ENCODE results near the gene STPG2. TPM values are rescaled to one million over a fixed set of nuclear protein-coding genes. Genes with fewer than 3 reads are reported as not detected.

STPG2 gene
- total RNA-seq, 4 donors from 2014 or later: 0.79 to 1.2 TPM; not detected in 2

GRCh38 chr4:97938141-97938540, 205.1 kb downstream of the STPG2 start:
- no peaks in the 10 kb centered on the region for H3K36me3 ChIP-seq
- TF ChIP-seq POLR2A (IDR thresholded peaks at IDR 0.05) (no peak), CTCF (IDR thresholded peaks at IDR 0.05) (no peak), EP300 (IDR thresholded peaks at IDR 0.05; ENCODE audit: low read depth) (no peak)
- no peak overlapping the region for H3K4me3 ChIP-seq
- in situ Hi-C loops (cut with MboI; ENCODE audit: low pct_ligation_motif_present in 1 of 4, low pct_unique_long_range_greater_than_20kb in 1 of 4, low sequenced_read_pairs in 3 of 4): no loop called here
- H3K9me3 ChIP-seq: peaks cover 5 to 13% of the 10 kb centered on the region in 2 donors
- no peaks in the 10 kb centered on the region for H3K4me1 ChIP-seq
- no peak overlapping the region for H3K27ac ChIP-seq
- H3K27me3 ChIP-seq: no peaks in the 10 kb centered on the region
- intact Hi-C loops (cut with DNase I; ENCODE audit: low total_unique reads): no loop called here
- 88% methylated on average over 7 of the region's 7 CpGs; no CpG with 5 or more reads in 1 of the 2 donors for WGBS, 2 donors (ENCODE audit: low coverage in 1 of 2)
- no peak for DNase-seq

- intact Hi-C loops (cut with DNase I; ENCODE audit: low total_unique reads) (no loop called here), in situ Hi-C loops (cut with MboI; ENCODE audit: low pct_ligation_motif_present in 1 of 4, low pct_unique_long_range_greater_than_20kb in 1 of 4, low sequenced_read_pairs in 3 of 4) (no loop called here)
- WGBS, 2 donors (ENCODE audit: low coverage in 1 of 2): 59 to 61% methylated on average over 1 of the region's 1 CpG
- Histone ChIP-seq H3K27ac (no peak overlapping the region), H3K4me3 (no peak overlapping the region), H3K27me3 (no peaks in the 10 kb centered on the region), H3K4me1 (no peaks in the 10 kb centered on the region), H3K36me3 (no peaks in the 10 kb centered on the region), H3K9me3 (no peaks in the 10 kb centered on the region)
- no peak for DNase-seq
- no peak for TF ChIP-seq POLR2A (IDR thresholded peaks at IDR 0.05)
- no peak for TF ChIP-seq CTCF (IDR thresholded peaks at IDR 0.05)
- no peak for TF ChIP-seq EP300 (IDR thresholded peaks at IDR 0.05; ENCODE audit: low read depth)
- TF ChIP-seq POLR2AphosphoS5 (IDR thresholded peaks at IDR 0.05): no peak
Measured at GRCh38 chr4:97924341-97924958, 218.8 kb downstream of the STPG2 start.

- Histone ChIP-seq H3K9me3 (no peaks in the 10 kb centered on the region), H3K4me3 (no peak overlapping the region), H3K36me3 (no peaks in the 10 kb centered on the region), H3K27ac (no peak overlapping the region), H3K4me1 (no peaks in the 10 kb centered on the region), H3K27me3 (no peaks in the 10 kb centered on the region)
- intact Hi-C loops (cut with DNase I; ENCODE audit: low total_unique reads): no loop called here
- 97% methylated on average over 12 of the region's 17 CpGs; no CpG with 5 or more reads in 1 of the 2 donors for WGBS, 2 donors (ENCODE audit: low coverage in 1 of 2)
- DNase-seq: no peak
- in situ Hi-C loops (cut with MboI; ENCODE audit: low pct_ligation_motif_present in 1 of 4, low pct_unique_long_range_greater_than_20kb in 1 of 4, low sequenced_read_pairs in 3 of 4): no loop called here
- TF ChIP-seq POLR2A (IDR thresholded peaks at IDR 0.05) (no peak), POLR2AphosphoS5 (IDR thresholded peaks at IDR 0.05) (no peak), EP300 (IDR thresholded peaks at IDR 0.05; ENCODE audit: low read depth) (no peak), CTCF (IDR thresholded peaks at IDR 0.05) (no peak)
Measured at GRCh38 chr4:97923096-97923495, 220.2 kb downstream of the STPG2 start.

- Histone ChIP-seq H3K4me3 (no peak overlapping the region), H3K27ac (no peak overlapping the region), H3K9me3 (no peaks in the 10 kb centered on the region), H3K36me3 (no peaks in the 10 kb centered on the region), H3K27me3 (no peaks in the 10 kb centered on the region), H3K4me1 (no peaks in the 10 kb centered on the region)
- TF ChIP-seq CTCF (IDR thresholded peaks at IDR 0.05) (no peak), EP300 (IDR thresholded peaks at IDR 0.05; ENCODE audit: low read depth) (no peak), POLR2AphosphoS5 (IDR thresholded peaks at IDR 0.05) (no peak)
- DNase-seq: no peak
- intact Hi-C loops (cut with DNase I; ENCODE audit: low total_unique reads): loop anchor here (5.0 kb wide), 1 partner anchor 1885 kb away; no protein-coding TSS in a partner anchor
- WGBS, 2 donors (ENCODE audit: low coverage in 1 of 2): 89 to 93% methylated on average over 5 to 13 of the region's 13 CpGs
- in situ Hi-C loops (cut with MboI; ENCODE audit: low pct_ligation_motif_present in 1 of 4, low pct_unique_long_range_greater_than_20kb in 1 of 4, low sequenced_read_pairs in 3 of 4): no loop called here
Measured at GRCh38 chr4:97917115-97917514, 226.2 kb downstream of the STPG2 start.

Measured in transverse colon (tissue), 4 donors.